HS-5 (cell line): Measurements from ENCODE around the gene IL36A.

Experiments used
- DNase-seq: peaks from one replicate; pipeline ENCODE4 v3.0.0-alpha.2; 2012; ENCODE audit warnings: low read depth

The IL36A gene

DNA sequence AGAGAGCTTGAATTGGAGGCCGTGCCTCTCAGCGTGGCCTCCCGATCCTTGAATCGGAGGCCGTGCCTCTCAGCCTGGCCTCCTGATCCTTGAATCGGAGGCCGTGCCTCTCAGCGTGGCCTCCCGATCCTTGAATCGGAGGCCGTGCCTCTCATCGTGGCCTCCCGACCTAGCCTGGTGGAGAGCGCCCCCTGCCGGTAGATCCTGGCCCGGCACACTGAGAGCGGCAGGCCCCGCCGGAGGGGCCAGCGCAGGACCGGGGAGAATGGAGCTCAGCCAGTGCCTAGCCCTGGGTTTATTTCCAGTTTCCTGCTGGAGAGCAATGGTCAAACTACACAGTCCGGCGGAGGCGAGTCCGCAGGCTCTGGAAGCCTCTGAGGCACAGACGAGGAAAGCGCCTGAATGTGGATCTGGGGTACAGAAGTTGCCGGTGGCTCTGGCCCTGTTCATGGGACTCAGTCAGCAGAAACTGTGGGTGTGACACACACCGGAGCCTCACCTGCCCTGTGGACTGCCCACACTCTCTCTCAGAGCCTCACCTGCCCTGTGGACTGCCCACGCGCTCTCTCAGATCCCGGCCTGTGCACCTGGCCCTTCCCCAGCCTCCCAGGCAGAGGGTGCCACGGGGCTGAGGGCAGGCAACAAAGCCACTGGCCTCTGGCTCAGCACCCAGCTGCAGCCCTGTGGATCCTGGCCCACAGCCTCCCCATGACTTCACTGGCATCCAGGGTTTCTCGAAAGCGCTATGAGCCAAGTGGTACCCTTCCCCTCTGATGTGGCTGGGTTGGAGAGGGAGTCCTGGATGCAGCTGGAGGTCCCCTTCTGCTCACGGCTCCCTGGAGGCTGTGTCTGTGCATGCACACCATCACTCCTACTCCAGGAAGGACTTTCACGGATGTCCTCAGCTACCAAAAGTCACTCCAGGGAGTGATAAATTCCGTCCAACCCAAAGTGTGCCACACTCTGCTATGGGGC is 45.9 kb downstream of the IL36A start:
- no peak for DNase-seq

DNA sequence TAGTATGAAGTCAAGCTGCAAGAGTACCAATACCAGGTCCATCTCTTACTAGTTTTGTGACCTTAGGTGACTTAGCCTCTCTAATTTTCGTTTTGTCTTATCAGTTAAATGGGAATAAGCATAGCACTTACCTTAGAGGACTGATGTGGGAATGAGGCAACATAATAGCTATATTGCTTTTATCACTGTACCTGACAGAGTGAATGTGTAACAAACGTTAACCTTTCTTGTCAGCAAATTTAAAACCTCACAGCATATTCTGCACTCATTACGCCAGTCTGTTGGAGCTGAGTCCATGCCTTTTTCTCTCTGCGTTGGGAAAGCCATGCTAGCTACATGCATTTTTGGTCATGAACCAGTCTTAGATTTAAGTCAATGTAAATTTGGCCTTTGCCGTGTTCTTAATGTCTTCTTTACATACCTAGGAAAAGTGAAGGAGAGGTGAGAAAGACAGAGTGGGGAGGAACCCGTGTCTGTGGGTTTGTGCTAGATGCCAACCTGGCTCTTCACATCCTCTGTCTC is 47.2 kb downstream of the IL36A start, which contains the start of gene IL36B:
Gene IL36B (minus strand): TSS at position 472 of the 522 bp plus-strand sequence.
- no peak for DNase-seq

DNA sequence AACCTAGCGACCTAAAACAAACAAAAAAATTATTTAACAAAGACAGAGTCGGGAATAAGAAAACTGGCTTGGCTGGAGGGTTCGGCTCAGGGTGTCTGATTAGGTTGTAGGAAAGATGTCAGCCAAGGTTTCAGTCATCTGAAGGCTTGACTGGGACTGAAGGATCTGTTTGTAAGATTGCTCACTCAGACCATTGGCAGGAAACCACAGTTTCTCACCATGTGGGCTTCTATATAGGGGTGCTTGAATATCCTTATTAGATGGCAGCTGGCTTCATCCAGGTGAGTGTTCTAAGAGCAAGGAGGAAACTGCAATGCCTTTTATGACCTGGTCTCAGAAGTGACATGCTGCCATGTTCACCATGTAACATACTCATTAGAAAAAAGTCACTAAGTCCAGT is 48.4 kb downstream of the IL36A start:
- no peak for DNase-seq

- no peak for DNase-seq
These were observed 48.8 kb downstream of the IL36A start for GRCh38 chr2:113054066-113054465.

GRCh38 chr2:113056521-113056920 is 51.3 kb downstream of the IL36A start:
- DNase-seq = no peak

GRCh38 chr2:113057117-113057516 is 51.9 kb downstream of the IL36A start:
- DNase-seq = no peak
